Measurements from ENCODE around the gene MUS81.
"Not testable (repeated sequence)": the region's sequence is repeated elsewhere in the genome, so short reads cannot be mapped to it uniquely, and the experiment has no call there.

MUS81 gene

GRCh38 chr11:65885808-65886536, 25.7 kb downstream of the MUS81 start:
- WGBS, 2 experiments, result 94% methylated on average over 12 of the region's 12 CpGs
- Histone ChIP-seq H3K27ac (ENCODE audit: insufficient read depth, low read depth, low read length, poor library complexity, severe bottlenecking) (no peak overlapping the region), H3K4me3 (ENCODE audit: insufficient read depth, low read depth, low read length) (no peak overlapping the region), H3K4me1 (ENCODE audit: control insufficient read depth, insufficient read depth, low read length) (peaks cover 24% of the 10 kb centered on the region), H3K36me3 (ENCODE audit: control insufficient read depth, insufficient read depth, low read length) (peaks cover 22% of the 10 kb centered on the region), H3K27me3 (ENCODE audit: control insufficient read depth, insufficient read depth, low read length, poor library complexity, severe bottlenecking) (peaks cover 17% of the 10 kb centered on the region), H3K9me3 (ENCODE audit: control insufficient read depth, low read length) (no peaks in the 10 kb centered on the region)

GRCh38 chr11:65886826-65887722, 26.8 kb downstream of the MUS81 start:
- H3K9me3 ChIP-seq (ENCODE audit: control insufficient read depth, low read length), result no peaks in the 10 kb centered on the region
- H3K36me3 ChIP-seq (ENCODE audit: control insufficient read depth, insufficient read depth, low read length), result peaks cover 22% of the 10 kb centered on the region
- peaks cover 32% of the 10 kb centered on the region for H3K4me1 ChIP-seq (ENCODE audit: control insufficient read depth, insufficient read depth, low read length)
- no peak overlapping the region for H3K27ac ChIP-seq (ENCODE audit: insufficient read depth, low read depth, low read length, poor library complexity, severe bottlenecking)
- peak overlapping the region; percentile 76 for H3K4me3 ChIP-seq (ENCODE audit: insufficient read depth, low read depth, low read length)
- WGBS, 2 experiments, result 85 to 91% methylated on average over 14 of the region's 14 CpGs
- H3K27me3 ChIP-seq (ENCODE audit: control insufficient read depth, insufficient read depth, low read length, poor library complexity, severe bottlenecking), result peaks cover 28% of the 10 kb centered on the region

- peaks cover 17% of the 10 kb centered on the region for H3K36me3 ChIP-seq (ENCODE audit: control insufficient read depth, insufficient read depth, low read length)
- peak overlapping the region; percentile 76 for H3K4me3 ChIP-seq (ENCODE audit: insufficient read depth, low read depth, low read length)
- H3K27ac ChIP-seq (ENCODE audit: insufficient read depth, low read depth, low read length, poor library complexity, severe bottlenecking), result peak overlapping the region; percentile 71
- WGBS, 2 experiments, result 3 to 4% methylated on average over 23 of the region's 23 CpGs
- H3K4me1 ChIP-seq (ENCODE audit: control insufficient read depth, insufficient read depth, low read length), result peaks cover 32% of the 10 kb centered on the region
- H3K27me3 ChIP-seq (ENCODE audit: control insufficient read depth, insufficient read depth, low read length, poor library complexity, severe bottlenecking), result peaks cover 34% of the 10 kb centered on the region
- H3K9me3 ChIP-seq (ENCODE audit: control insufficient read depth, low read length), result no peaks in the 10 kb centered on the region
Measured at GRCh38 chr11:65887723-65888162, 27.5 kb downstream of the MUS81 start.

GRCh38 chr11:65888163-65888814, 28.1 kb downstream of the MUS81 start, which contains the start of gene FIBP:
FIBP (minus strand) TSS chr11:65888471; CDS start chr11:65888418, 53 bp downstream.
- no peaks in the 10 kb centered on the region for H3K9me3 ChIP-seq (ENCODE audit: control insufficient read depth, low read length)
- peaks cover 12% of the 10 kb centered on the region for H3K36me3 ChIP-seq (ENCODE audit: control insufficient read depth, insufficient read depth, low read length)
- peaks cover 32% of the 10 kb centered on the region for H3K4me1 ChIP-seq (ENCODE audit: control insufficient read depth, insufficient read depth, low read length)
- 0% methylated on average over 57 of the region's 57 CpGs for WGBS, 2 experiments
- H3K27ac ChIP-seq (ENCODE audit: insufficient read depth, low read depth, low read length, poor library complexity, severe bottlenecking), result peak within 1 kb of the TSS; percentile 71
- peaks cover 34% of the 10 kb centered on the region for H3K27me3 ChIP-seq (ENCODE audit: control insufficient read depth, insufficient read depth, low read length, poor library complexity, severe bottlenecking)
- peak within 1 kb of the TSS; percentile 76 for H3K4me3 ChIP-seq (ENCODE audit: insufficient read depth, low read depth, low read length)

- Histone ChIP-seq H3K27ac (ENCODE audit: insufficient read depth, low read depth, low read length, poor library complexity, severe bottlenecking) (no peak within 1 kb of the TSS), H3K4me3 (ENCODE audit: insufficient read depth, low read depth, low read length) (peak within 1 kb of the TSS; percentile 64), H3K9me3 (ENCODE audit: control insufficient read depth, low read length) (no peaks in the 10 kb centered on the region), H3K27me3 (ENCODE audit: control insufficient read depth, insufficient read depth, low read length, poor library complexity, severe bottlenecking) (peaks cover 37% of the 10 kb centered on the region), H3K36me3 (ENCODE audit: control insufficient read depth, insufficient read depth, low read length) (peaks cover 3% of the 10 kb centered on the region), H3K4me1 (ENCODE audit: control insufficient read depth, insufficient read depth, low read length) (peaks cover 28% of the 10 kb centered on the region)
- WGBS, 2 experiments, result 0 to 1% methylated on average over 94 of the region's 94 CpGs
Measured at GRCh38 chr11:65890324-65891218, 30.3 kb downstream of the MUS81 start, which contains the start of gene CCDC85B. CCDC85B (plus strand) TSS chr11:65890673; CDS start chr11:65890784, 111 bp downstream.

GRCh38 chr11:65891219-65892136, 31.2 kb downstream of the MUS81 start:
- Histone ChIP-seq H3K9me3 (ENCODE audit: control insufficient read depth, low read length) (no peaks in the 10 kb centered on the region), H3K27ac (ENCODE audit: insufficient read depth, low read depth, low read length, poor library complexity, severe bottlenecking) (no peak overlapping the region), H3K4me1 (ENCODE audit: control insufficient read depth, insufficient read depth, low read length) (peaks cover 28% of the 10 kb centered on the region), H3K36me3 (ENCODE audit: control insufficient read depth, insufficient read depth, low read length) (peaks cover 3% of the 10 kb centered on the region), H3K4me3 (ENCODE audit: insufficient read depth, low read depth, low read length) (peak overlapping the region; percentile 64), H3K27me3 (ENCODE audit: control insufficient read depth, insufficient read depth, low read length, poor library complexity, severe bottlenecking) (peaks cover 43% of the 10 kb centered on the region)
- 6% methylated on average over 57 of the region's 57 CpGs for WGBS, 2 experiments

GRCh38 chr11:65892137-65892540, 31.9 kb downstream of the MUS81 start:
- peaks cover 28% of the 10 kb centered on the region for H3K4me1 ChIP-seq (ENCODE audit: control insufficient read depth, insufficient read depth, low read length)
- WGBS, 2 experiments, result 83 to 86% methylated on average over 5 of the region's 5 CpGs
- peak overlapping the region; percentile 64 for H3K4me3 ChIP-seq (ENCODE audit: insufficient read depth, low read depth, low read length)
- not testable (repeated sequence) for H3K27ac ChIP-seq (ENCODE audit: insufficient read depth, low read depth, low read length, poor library complexity, severe bottlenecking); H3K9me3 ChIP-seq (ENCODE audit: control insufficient read depth, low read length); H3K36me3 ChIP-seq (ENCODE audit: control insufficient read depth, insufficient read depth, low read length)
- H3K27me3 ChIP-seq (ENCODE audit: control insufficient read depth, insufficient read depth, low read length, poor library complexity, severe bottlenecking), result peaks cover 47% of the 10 kb centered on the region

GRCh38 chr11:65892661-65893317, 32.6 kb downstream of the MUS81 start:
- H3K36me3 ChIP-seq (ENCODE audit: control insufficient read depth, insufficient read depth, low read length), result no peaks in the 10 kb centered on the region
- 89 to 90% methylated on average over 10 of the region's 10 CpGs for WGBS, 2 experiments

More at GRCh38 chr11:65892661-65893317, 32.6 kb downstream of the MUS81 start:
- Histone ChIP-seq H3K27me3 (ENCODE audit: control insufficient read depth, insufficient read depth, low read length, poor library complexity, severe bottlenecking) (peaks cover 53% of the 10 kb centered on the region), H3K4me3 (ENCODE audit: insufficient read depth, low read depth, low read length) (no peak overlapping the region), H3K4me1 (ENCODE audit: control insufficient read depth, insufficient read depth, low read length) (peaks cover 22% of the 10 kb centered on the region), H3K27ac (ENCODE audit: insufficient read depth, low read depth, low read length, poor library complexity, severe bottlenecking) (no peak overlapping the region), H3K9me3 (ENCODE audit: control insufficient read depth, low read length) (no peaks in the 10 kb centered on the region)

Data from ectodermal cell (in vitro differentiated cells).